Liver (tissue), 9 donors: ENCODE results near the gene MAPK8. TPM values are rescaled to one million over a fixed set of nuclear protein-coding genes. Genes with fewer than 3 reads are reported as not detected.

Experiments used
- DNase-seq: peaks from one replicate; pipeline ENCODE4 v3.0.0-alpha.2; 2017; ENCODE audit warnings: low spot score
- H3K27ac ChIP-seq, 2 donors: one replicate each; pipeline ENCODE4 v1.7.0; 2013; ENCODE audit warnings: inconsistent platforms in 2 of 2, low read length in 2 of 2, control low read depth in 1 of 2, low read depth in 1 of 2, mild to moderate bottlenecking in 1 of 2
- H3K27me3 ChIP-seq, 4 donors: one replicate each; pipeline versions ENCODE4 v1.6.1 to v1.7.0; 2013; ENCODE audit warnings: low read length in 3 of 4, inconsistent platforms in 1 of 4, mild to moderate bottlenecking in 1 of 4, moderate library complexity in 1 of 4; ENCODE audit not compliant: control insufficient read depth in 4 of 4, insufficient read depth in 4 of 4
- H3K36me3 ChIP-seq, 4 donors: one replicate each; pipeline versions ENCODE4 v1.6.1 to v1.7.0; 2013; ENCODE audit warnings: low read length in 3 of 4, mild to moderate bottlenecking in 3 of 4, low read depth in 1 of 4, moderate library complexity in 1 of 4; ENCODE audit not compliant: control insufficient read depth in 4 of 4, insufficient read depth in 3 of 4
- H3K4me1 ChIP-seq, 4 donors: one replicate each; pipeline versions ENCODE4 v1.6.1 to v1.7.0; 2013; ENCODE audit warnings: low read length in 3 of 4, mild to moderate bottlenecking in 3 of 4, moderate library complexity in 1 of 4; ENCODE audit not compliant: control insufficient read depth in 4 of 4, insufficient read depth in 4 of 4
- H3K4me3 ChIP-seq, 3 donors: one replicate each; pipeline versions ENCODE4 v1.6.1 to v1.7.0; 2013; ENCODE audit warnings: low read length in 3 of 3, control low read depth in 1 of 3, low read depth in 1 of 3, mild to moderate bottlenecking in 1 of 3
- H3K9ac ChIP-seq, 2 donors: one replicate each; pipeline ENCODE4 v1.7.0; 2013; ENCODE audit warnings: low read length in 2 of 2, mild to moderate bottlenecking in 2 of 2, moderate library complexity in 2 of 2, control low read depth in 1 of 2, low read depth in 1 of 2
- H3K9me3 ChIP-seq, 4 donors: one replicate each; pipeline versions ENCODE4 v1.6.1 to v1.7.0; 2013; ENCODE audit warnings: low read length in 3 of 4; ENCODE audit not compliant: control insufficient read depth in 4 of 4
- ATF3 ChIP-seq: IDR thresholded peaks from 2 replicates; pipeline ENCODE4 v1.6.1; 2016; ENCODE audit warnings: antibody characterized with exemption
- CTCF ChIP-seq: fragments of 150-350 bp; IDR thresholded peaks from 2 replicates; pipeline ENCODE4 v1.5.1; 2017; ENCODE audit warnings: improper control_type of control experiment, low read depth, low read length; ENCODE audit not compliant: missing input control
- EGR1 ChIP-seq, 2 donors: IDR thresholded peaks; 2 replicates each; pipeline ENCODE4 v1.6.1; 2016 to 2018; ENCODE audit warnings: antibody characterized with exemption in 2 of 2, low read depth in 2 of 2
- FOXA1 ChIP-seq: IDR thresholded peaks from 2 replicates; pipeline ENCODE4 v1.6.1; 2016; ENCODE audit warnings: antibody characterized with exemption
- FOXA2 ChIP-seq: IDR thresholded peaks from 2 replicates; pipeline ENCODE4 v1.6.1; 2016; ENCODE audit warnings: antibody characterized with exemption
- GABPA ChIP-seq, 2 donors: IDR thresholded peaks in 1 of 2; conservative IDR thresholded peaks in 1 of 2; 2 replicates each; pipeline ENCODE4 v1.6.1; 2016; ENCODE audit warnings: antibody characterized with exemption in 2 of 2, mild to moderate bottlenecking in 1 of 2, moderate library complexity in 1 of 2
- HNF4A ChIP-seq, 2 donors: conservative IDR thresholded peaks; 2 replicates each; pipeline ENCODE4 v1.6.1; 2016; ENCODE audit warnings: antibody characterized with exemption in 2 of 2, mild to moderate bottlenecking in 2 of 2
- HNF4G ChIP-seq: IDR thresholded peaks from 2 replicates; pipeline ENCODE4 v1.6.1; 2016; ENCODE audit warnings: antibody characterized with exemption
- MAX ChIP-seq: IDR thresholded peaks from 2 replicates; pipeline ENCODE4 v1.6.1; 2016; ENCODE audit warnings: antibody characterized with exemption
- NR2F2 ChIP-seq: IDR thresholded peaks from 2 replicates; pipeline ENCODE4 v1.6.1; 2016; ENCODE audit warnings: antibody characterized with exemption
- RAD21 ChIP-seq, 2 donors: IDR thresholded peaks; 2 replicates each; pipeline ENCODE4 v1.6.1; 2016; ENCODE audit warnings: antibody characterized with exemption in 2 of 2, mild to moderate bottlenecking in 2 of 2
- RXRA ChIP-seq, 2 donors: IDR thresholded peaks; 2 replicates each; pipeline ENCODE4 v1.6.1; 2017 to 2018; ENCODE audit warnings: antibody characterized with exemption in 2 of 2, mild to moderate bottlenecking in 1 of 2
- SP1 ChIP-seq: IDR thresholded peaks from 2 replicates; pipeline ENCODE4 v1.6.1; 2018; ENCODE audit warnings: antibody characterized with exemption, mild to moderate bottlenecking
- YY1 ChIP-seq: IDR thresholded peaks from 2 replicates; pipeline ENCODE4 v1.6.1; 2016; ENCODE audit warnings: antibody characterized with exemption, mild to moderate bottlenecking
- WGBS: extraction: QIAGEN DNeasy Blood & Tissue Kit; methylation state at CpG from one replicate; pipeline ENCODE4 v1.1.7; 2013; 5-methylcytosine and 5-hydroxymethylcytosine counted together
- polyA plus RNA-seq, 2 donors: library from polyadenylated mRNA; stranded (reverse) in 1 of 2; unstranded in 1 of 2; fragments of 200-250 nt in 1 of 2; fragments of >200 nt in 1 of 2; fragmentation: Nextera tagmentation in 1 of 2; extraction: Ambion mirVana in 1 of 2; gene quantifications; one replicate each; pipeline versions ENCODE4 v1.2.1 to v1.2.3, GENCODE V29; 2013 to 2015
- total RNA-seq, 2 donors: library from RNA; depleted of rRNA; stranded (reverse); fragments of >200 nt; gene quantifications; one replicate each; pipeline ENCODE4 v1.2.3, GENCODE V29; 2014
- TF ChIP-seq, protein P1 (sequence below): IDR thresholded peaks from 2 replicates; pipeline ENCODE4 v1.6.1; 2016; ENCODE audit warnings: antibody characterized with exemption
- TF ChIP-seq, protein P2 (sequence below): IDR thresholded peaks from 2 replicates; pipeline ENCODE4 v1.6.1; 2016; ENCODE audit warnings: antibody characterized with exemption, mild to moderate bottlenecking
- donor health status: healthy.
- donor health status: healthy.
- donor health status: healthy.
- donor health status: healthy.
- donor health status: healthy.

The MAPK8 gene
- total and polyA plus RNA-seq, 4 donors = 14.9 to 51.6 (median 24.8) TPM

DNA sequence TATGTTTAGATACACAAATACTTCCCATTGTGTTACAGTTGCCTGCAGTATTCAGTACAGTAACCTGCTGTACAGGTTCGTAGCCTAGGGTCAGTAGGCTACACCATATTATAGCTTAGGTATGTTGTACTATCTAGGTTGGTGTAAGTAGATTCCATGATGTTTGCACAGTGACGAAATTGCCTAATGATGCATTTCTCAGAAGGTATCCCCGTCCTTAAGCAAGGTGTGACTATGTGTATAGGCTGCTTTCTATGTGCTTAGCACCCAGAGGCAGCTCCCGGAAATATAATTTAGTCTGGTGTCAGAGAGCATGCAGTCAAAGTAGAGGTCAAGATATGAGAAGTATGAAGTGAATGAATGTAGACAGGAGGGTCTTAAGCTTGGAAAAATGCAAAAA, 9.8 kb downstream of the MAPK8 start:
- peaks cover 0 to 12% (median under 1%) of the 10 kb centered on the region in 4 donors for H3K4me1 ChIP-seq
- no peaks in the 10 kb centered on the region for H3K27me3 ChIP-seq
- TF ChIP-seq YY1 (no peak), RXRA (IDR thresholded peaks at IDR 0.05) (no peak), FOXA1 (no peak), MAX (no peak), GABPA (IDR thresholded peaks at IDR 0.05 in 1 of 2, conservative IDR thresholded peaks at IDR 0.05 in 1 of 2) (no peak), RAD21 (IDR thresholded peaks at IDR 0.05) (no peak), SP1 (no peak)
- no peak for DNase-seq
- H3K4me3 ChIP-seq = no peak overlapping the region
- WGBS = 84% methylated on average over 4 of the region's 4 CpGs
- H3K9ac ChIP-seq = no peak overlapping the region
- H3K36me3 ChIP-seq = no peaks in the 10 kb centered on the region
- H3K27ac ChIP-seq = no peak overlapping the region
- no peaks in the 10 kb centered on the region for H3K9me3 ChIP-seq

DNA sequence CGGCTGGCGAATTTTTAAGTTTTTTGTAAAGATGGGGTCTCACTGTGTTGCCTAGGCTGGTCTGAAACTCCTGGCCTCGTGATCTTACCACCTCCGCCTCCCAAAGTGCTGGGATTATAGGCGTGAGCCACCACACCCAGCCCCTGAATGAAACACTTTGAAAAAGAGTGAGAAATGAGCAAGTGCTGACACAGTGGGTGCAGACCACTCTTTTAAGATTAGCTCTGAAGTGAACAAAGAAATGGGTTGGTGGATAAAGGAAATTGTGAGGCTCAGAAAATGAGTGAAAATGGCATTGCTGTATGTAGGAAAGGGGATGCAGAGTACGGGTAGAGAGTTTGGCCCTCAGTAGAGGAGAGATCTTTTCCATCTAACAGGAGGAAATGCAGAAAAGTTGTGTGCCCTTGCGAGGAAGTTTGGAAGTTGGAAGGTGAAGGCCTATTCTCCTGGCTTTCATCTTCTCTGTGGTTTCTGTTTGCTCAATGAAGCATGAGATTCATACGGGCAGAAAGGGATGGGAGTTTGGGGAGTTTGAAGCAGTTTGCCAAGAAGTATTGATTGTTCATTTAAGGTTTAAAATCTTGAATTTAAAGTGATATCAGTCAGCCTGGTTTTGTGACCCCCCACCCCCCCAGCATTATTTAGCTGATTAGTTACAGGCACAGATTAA, 11.0 kb downstream of the MAPK8 start:
- Histone ChIP-seq H3K4me3 (no peak overlapping the region), H3K27ac (no peak overlapping the region), H3K9ac (no peak overlapping the region), H3K4me1 (peaks cover 0 to 12% (median under 1%) of the 10 kb centered on the region in 4 donors), H3K9me3 (no peaks in the 10 kb centered on the region), H3K36me3 (no peaks in the 10 kb centered on the region), H3K27me3 (no peaks in the 10 kb centered on the region)
- TF ChIP-seq EGR1 (IDR thresholded peaks at IDR 0.05; ENCODE audit: low read depth in 2 of 2) (no peak), CTCF (no peak), RAD21 (IDR thresholded peaks at IDR 0.05) (no peak)
- no peak for DNase-seq
- WGBS = 79% methylated on average over 8 of the region's 8 CpGs

DNA sequence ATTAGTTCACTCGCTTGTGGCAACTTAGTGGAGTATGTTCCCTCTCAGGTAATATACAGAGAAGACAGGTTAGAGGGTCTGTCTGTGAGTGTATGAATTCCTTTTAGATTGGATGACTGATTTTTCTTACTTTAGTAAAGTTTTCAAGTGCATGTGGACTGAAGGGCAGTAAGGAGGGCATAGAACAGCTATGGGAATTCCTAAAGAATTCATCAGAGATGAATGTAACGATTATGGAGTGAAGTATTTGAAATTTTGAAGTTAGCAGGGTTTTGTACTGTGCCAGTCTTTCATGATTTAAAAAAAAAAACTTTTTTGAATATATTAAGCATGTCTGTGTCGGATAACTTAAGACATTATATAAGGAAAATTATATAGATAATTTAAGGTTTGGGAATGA, 15.5 kb downstream of the MAPK8 start:
- Histone ChIP-seq H3K4me1 (peaks cover 0 to 6% (median under 1%) of the 10 kb centered on the region in 4 donors), H3K4me3 (no peak overlapping the region), H3K9ac (no peak overlapping the region), H3K36me3 (no peaks in the 10 kb centered on the region), H3K27ac (no peak overlapping the region), H3K27me3 (no peaks in the 10 kb centered on the region), H3K9me3 (no peaks in the 10 kb centered on the region)
- DNase-seq = no peak
- 95% methylated on average over 3 of the region's 3 CpGs for WGBS
- no peak for TF ChIP-seq FOXA2
- TF ChIP-seq, protein P1, sequence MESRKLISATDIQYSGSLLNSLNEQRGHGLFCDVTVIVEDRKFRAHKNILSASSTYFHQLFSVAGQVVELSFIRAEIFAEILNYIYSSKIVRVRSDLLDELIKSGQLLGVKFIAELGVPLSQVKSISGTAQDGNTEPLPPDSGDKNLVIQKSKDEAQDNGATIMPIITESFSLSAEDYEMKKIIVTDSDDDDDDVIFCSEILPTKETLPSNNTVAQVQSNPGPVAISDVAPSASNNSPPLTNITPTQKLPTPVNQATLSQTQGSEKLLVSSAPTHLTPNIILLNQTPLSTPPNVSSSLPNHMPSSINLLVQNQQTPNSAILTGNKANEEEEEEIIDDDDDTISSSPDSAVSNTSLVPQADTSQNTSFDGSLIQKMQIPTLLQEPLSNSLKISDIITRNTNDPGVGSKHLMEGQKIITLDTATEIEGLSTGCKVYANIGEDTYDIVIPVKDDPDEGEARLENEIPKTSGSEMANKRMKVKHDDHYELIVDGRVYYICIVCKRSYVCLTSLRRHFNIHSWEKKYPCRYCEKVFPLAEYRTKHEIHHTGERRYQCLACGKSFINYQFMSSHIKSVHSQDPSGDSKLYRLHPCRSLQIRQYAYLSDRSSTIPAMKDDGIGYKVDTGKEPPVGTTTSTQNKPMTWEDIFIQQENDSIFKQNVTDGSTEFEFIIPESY = no peak
- TF ChIP-seq, protein P2, sequence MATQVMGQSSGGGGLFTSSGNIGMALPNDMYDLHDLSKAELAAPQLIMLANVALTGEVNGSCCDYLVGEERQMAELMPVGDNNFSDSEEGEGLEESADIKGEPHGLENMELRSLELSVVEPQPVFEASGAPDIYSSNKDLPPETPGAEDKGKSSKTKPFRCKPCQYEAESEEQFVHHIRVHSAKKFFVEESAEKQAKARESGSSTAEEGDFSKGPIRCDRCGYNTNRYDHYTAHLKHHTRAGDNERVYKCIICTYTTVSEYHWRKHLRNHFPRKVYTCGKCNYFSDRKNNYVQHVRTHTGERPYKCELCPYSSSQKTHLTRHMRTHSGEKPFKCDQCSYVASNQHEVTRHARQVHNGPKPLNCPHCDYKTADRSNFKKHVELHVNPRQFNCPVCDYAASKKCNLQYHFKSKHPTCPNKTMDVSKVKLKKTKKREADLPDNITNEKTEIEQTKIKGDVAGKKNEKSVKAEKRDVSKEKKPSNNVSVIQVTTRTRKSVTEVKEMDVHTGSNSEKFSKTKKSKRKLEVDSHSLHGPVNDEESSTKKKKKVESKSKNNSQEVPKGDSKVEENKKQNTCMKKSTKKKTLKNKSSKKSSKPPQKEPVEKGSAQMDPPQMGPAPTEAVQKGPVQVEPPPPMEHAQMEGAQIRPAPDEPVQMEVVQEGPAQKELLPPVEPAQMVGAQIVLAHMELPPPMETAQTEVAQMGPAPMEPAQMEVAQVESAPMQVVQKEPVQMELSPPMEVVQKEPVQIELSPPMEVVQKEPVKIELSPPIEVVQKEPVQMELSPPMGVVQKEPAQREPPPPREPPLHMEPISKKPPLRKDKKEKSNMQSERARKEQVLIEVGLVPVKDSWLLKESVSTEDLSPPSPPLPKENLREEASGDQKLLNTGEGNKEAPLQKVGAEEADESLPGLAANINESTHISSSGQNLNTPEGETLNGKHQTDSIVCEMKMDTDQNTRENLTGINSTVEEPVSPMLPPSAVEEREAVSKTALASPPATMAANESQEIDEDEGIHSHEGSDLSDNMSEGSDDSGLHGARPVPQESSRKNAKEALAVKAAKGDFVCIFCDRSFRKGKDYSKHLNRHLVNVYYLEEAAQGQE = no peak
- TF ChIP-seq FOXA1 = no peak
- no peak for TF ChIP-seq SP1
- TF ChIP-seq NR2F2 = no peak
- no peak for TF ChIP-seq HNF4A (conservative IDR thresholded peaks at IDR 0.05)
- TF ChIP-seq CTCF = no peak
- no peak for TF ChIP-seq HNF4G
- no peak for TF ChIP-seq MAX
- TF ChIP-seq GABPA (IDR thresholded peaks at IDR 0.05 in 1 of 2, conservative IDR thresholded peaks at IDR 0.05 in 1 of 2) = no peak
- no peak for TF ChIP-seq EGR1 (IDR thresholded peaks at IDR 0.05; ENCODE audit: low read depth in 2 of 2)
- no peak for TF ChIP-seq ATF3
- TF ChIP-seq RAD21 (IDR thresholded peaks at IDR 0.05) = no peak
